ENCODE data around the gene NCOR2.

DNA sequence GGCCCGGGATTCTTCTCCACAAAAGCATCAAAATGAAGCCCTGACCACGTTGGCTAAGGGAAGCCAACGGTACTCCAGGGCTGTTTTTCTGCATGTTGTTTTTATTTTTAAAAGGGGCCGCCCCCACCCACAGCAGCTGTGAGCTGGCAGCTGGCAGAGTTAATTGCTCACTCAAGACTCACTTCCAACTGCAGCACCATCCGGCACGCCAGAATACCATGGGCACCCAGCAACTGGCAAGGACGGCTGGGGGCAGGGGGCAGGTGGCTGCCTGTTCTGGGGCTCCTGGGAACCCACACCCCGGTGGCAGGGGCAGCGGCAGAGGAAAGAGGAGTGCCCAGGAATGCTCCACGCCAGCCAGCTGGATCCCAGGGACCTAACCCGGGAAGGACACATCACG, 44.3 kb downstream of the NCOR2 start:
- TF ChIP-seq, protein P1, sequence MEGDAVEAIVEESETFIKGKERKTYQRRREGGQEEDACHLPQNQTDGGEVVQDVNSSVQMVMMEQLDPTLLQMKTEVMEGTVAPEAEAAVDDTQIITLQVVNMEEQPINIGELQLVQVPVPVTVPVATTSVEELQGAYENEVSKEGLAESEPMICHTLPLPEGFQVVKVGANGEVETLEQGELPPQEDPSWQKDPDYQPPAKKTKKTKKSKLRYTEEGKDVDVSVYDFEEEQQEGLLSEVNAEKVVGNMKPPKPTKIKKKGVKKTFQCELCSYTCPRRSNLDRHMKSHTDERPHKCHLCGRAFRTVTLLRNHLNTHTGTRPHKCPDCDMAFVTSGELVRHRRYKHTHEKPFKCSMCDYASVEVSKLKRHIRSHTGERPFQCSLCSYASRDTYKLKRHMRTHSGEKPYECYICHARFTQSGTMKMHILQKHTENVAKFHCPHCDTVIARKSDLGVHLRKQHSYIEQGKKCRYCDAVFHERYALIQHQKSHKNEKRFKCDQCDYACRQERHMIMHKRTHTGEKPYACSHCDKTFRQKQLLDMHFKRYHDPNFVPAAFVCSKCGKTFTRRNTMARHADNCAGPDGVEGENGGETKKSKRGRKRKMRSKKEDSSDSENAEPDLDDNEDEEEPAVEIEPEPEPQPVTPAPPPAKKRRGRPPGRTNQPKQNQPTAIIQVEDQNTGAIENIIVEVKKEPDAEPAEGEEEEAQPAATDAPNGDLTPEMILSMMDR (optimal IDR thresholded peaks at IDR 0.05 in 1 of 3, IDR thresholded peaks at IDR 0.05 in 1 of 3, conservative IDR thresholded peaks at IDR 0.05 in 1 of 3; ENCODE audit: extremely low read depth in 1 of 3, insufficient read depth in 2 of 3, low read length in 3 of 3), result no peak
- TF ChIP-seq EZH2 (IDR thresholded peaks at IDR 0.05; ENCODE audit: low read length), result no peak

Data from keratinocyte (primary cell).